ENCODE results near the gene S1PR1. TPM values are rescaled to one million over a fixed set of nuclear protein-coding genes. Genes with fewer than 3 reads are reported as not detected.

Gene S1PR1
- total and polyA plus RNA-seq, 11 donors, result 37.0 to 175 (median 60.6) TPM

- Histone ChIP-seq H3K27me3 (no peaks in the 10 kb centered on the region), H3K27ac (peak overlapping the region in 1 of 12 donors; percentile 3), H3K4me3 (no peak overlapping the region), H3K4me1 (peaks cover 0 to 5% (median 0%) of the 10 kb centered on the region in 12 donors), H3K9me3 (no peaks in the 10 kb centered on the region), H3K36me3 (no peaks in the 10 kb centered on the region)
- TF ChIP-seq POLR2A (IDR thresholded peaks at IDR 0.05), result no peak
- no peak for TF ChIP-seq CTCF (IDR thresholded peaks at IDR 0.05)
- intact Hi-C loops (cut with DNase I), result no loop called here
- ATAC-seq, result no peak
- DNase-seq, result no peak
These were observed 14.7 kb downstream of the S1PR1 start for GRCh38 chr1:101251504-101251903.

- no peak overlapping the region for H3K4me3 ChIP-seq
- ATAC-seq (no peak), DNase-seq (no peak)
- no peaks in the 10 kb centered on the region for H3K27me3 ChIP-seq
- no peak overlapping the region for H3K27ac ChIP-seq
- no peak for TF ChIP-seq POLR2A (IDR thresholded peaks at IDR 0.05)
- TF ChIP-seq CTCF (IDR thresholded peaks at IDR 0.05), result no peak
- peaks cover 0 to 28% (median 0%) of the 10 kb centered on the region in 12 donors for H3K4me1 ChIP-seq
- 81 to 85% (median 83%) methylated on average over 11 of the region's 11 CpGs for WGBS, 4 donors
- intact Hi-C loops (cut with DNase I), result no loop called here
- H3K36me3 ChIP-seq, result no peaks in the 10 kb centered on the region
- no peaks in the 10 kb centered on the region for H3K9me3 ChIP-seq
These were observed 17.3 kb downstream of the S1PR1 start for GRCh38 chr1:101253976-101254674.

GRCh38 chr1:101257500-101258325 lies 20.9 kb downstream of the S1PR1 start:
- 91 to 98% (median 92%) methylated on average over 3 of the region's 3 CpGs for whole genome bisulfite sequencing, 4 donors

More at GRCh38 chr1:101257500-101258325, 20.9 kb downstream of the S1PR1 start:
- Histone ChIP-seq H3K36me3 (no peaks in the 10 kb centered on the region), H3K27me3 (no peaks in the 10 kb centered on the region), H3K27ac (peak overlapping the region in 1 of 12 donors; percentile 90), H3K4me3 (no peak overlapping the region), H3K4me1 (peaks cover 0 to 59% (median 6%) of the 10 kb centered on the region in 12 donors), H3K9me3 (no peaks in the 10 kb centered on the region)
- TF ChIP-seq CTCF (IDR thresholded peaks at IDR 0.05), result no peak
- TF ChIP-seq POLR2A (IDR thresholded peaks at IDR 0.05), result no peak
- intact Hi-C loops (cut with DNase I), result no loop called here
- peak; percentile 30 to 78 (median 44) for ATAC-seq
- DNase-seq, result peak in 1 of 5 donors; percentile 32

Measured in heart left ventricle (tissue), 16 donors.